G401 (cell line): ENCODE results near the gene CDON. TPM values are rescaled to one million over a fixed set of nuclear protein-coding genes. Genes with fewer than 3 reads are reported as not detected.

Source experiments
- DNase-seq: peaks from one replicate; pipeline ENCODE4 v3.0.0-alpha.2; 2015; ENCODE audit warnings: low spot score
- in situ Hi-C: cut with HindIII; loops from 2 replicates; pipeline ENCODE4 v1.10.0; 2016; ENCODE audit warnings: low sequenced_read_pairs, mixed read lengths
- total RNA-seq: library from RNA; depleted of rRNA; stranded (reverse); fragments of >200 nt; shearing (Covaris generic); gene quantifications from 2 replicates; pipeline ENCODE4 v1.2.3, GENCODE V29; 2014

The CDON gene
- total RNA-seq, 1 experiment from 2014 or later = 12.7 TPM

DNA sequence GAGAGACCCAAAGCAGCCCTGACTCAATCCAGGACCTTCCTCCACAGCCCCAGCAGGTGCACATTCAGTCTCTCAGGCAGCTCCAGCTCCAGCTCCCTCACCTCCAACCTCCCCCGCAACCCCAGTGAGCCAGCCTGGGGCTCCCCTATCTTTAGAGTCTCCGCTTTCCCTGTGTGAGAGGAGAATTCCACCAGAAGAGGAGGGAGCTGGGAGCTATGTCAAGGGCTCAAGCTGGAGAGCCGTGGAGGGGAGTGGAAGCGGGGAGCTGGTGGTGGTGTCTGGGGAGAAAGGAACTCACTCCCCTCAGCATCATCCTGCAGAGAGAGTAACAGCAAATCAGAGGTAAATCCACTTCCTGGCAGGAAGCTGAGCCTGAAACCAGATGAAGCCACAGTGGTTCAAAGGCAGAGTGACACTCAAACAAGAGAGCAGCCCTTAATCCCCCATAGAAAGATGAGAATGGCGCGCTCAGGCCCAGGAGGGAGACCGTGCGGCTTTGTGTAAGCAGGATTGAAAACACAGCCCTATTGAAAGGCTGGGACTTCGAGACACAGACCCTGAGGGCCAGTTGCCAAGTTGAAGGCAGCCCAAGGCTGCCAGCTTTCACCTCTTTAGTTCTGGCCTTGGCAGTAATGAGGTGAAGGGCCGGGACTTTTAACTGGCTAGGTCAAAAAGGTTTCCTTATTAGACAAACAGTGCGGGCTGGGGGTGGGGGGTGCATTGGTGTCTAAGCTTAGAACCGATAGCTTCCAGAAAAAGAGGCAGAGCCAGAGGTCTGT is 21.4 kb upstream of the CDON start:
- in situ Hi-C loops = no loop called here

GRCh38 chr11:126082251-126083109 is 19.8 kb upstream of the CDON start:
- DNase-seq = peak; percentile 15
- in situ Hi-C loops = no loop called here

More for the DNA sequence above, 21.4 kb upstream of the CDON start:
- no peak for DNase-seq

- in situ Hi-C loops = no loop called here
- no peak for DNase-seq
Measured at GRCh38 chr11:126081915-126082250, 19.2 kb upstream of the CDON start.

DNA sequence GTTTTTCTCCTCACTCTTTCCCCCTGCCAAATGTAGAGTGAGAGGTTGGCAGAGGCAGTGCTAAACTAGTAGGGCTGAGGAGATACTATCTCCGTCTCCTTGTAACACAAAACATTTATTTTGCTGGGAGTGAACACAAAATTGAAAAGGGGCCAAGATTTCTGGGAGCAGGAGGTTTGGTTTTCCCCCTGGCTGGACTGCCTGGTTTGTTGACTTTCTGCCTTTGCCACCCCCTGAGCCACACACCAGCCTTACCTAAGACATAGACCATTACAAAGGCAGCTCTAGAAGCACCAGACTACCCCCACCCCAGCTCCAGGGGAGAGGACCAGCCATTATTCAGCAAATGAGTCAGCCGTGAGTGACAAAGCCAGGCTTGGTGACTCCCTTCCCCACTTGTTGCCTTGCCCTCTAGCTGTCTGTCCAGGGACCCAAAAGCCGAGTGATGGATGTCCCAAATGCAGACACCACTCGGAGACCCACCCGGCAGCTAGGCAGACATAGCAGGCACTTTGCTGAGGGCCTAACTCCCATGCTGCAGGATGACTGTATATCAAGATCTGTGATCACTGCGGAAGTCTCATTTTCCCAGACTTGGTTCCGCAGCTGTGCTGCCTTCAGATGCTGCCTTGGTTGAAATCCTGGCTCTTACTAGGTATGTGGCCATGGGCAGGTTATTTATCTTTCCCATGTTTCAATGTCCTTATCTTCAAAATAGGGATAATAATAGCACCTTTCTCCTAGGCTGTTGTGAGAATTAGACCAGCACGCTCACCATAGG is 17.7 kb upstream of the CDON start:
- in situ Hi-C loops = no loop called here
- peak; percentile 32 for DNase-seq

- DNase-seq = no peak
- in situ Hi-C loops = no loop called here
Measured at GRCh38 chr11:126079621-126080124, 17.0 kb upstream of the CDON start.

DNA sequence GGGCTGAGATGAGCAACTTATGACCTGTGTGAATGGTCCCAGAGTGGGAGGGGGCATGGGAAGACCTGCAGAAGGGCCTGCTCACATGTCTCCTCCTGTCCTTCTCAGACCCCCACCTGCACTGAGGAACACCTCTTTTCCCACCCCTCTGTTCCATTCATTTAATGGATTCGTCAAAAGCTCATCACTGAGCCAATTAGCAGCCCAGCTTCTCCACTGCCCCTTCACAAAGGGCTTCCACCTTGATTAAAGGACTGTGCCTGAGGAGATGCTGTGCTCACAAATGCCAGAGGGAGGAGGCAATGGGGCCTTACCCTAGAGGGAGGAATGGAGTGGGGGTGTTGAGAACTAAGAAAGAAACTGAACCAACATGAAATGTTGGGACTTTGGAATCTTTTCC is 14.0 kb upstream of the CDON start:
- in situ Hi-C loops = no loop called here

DNA sequence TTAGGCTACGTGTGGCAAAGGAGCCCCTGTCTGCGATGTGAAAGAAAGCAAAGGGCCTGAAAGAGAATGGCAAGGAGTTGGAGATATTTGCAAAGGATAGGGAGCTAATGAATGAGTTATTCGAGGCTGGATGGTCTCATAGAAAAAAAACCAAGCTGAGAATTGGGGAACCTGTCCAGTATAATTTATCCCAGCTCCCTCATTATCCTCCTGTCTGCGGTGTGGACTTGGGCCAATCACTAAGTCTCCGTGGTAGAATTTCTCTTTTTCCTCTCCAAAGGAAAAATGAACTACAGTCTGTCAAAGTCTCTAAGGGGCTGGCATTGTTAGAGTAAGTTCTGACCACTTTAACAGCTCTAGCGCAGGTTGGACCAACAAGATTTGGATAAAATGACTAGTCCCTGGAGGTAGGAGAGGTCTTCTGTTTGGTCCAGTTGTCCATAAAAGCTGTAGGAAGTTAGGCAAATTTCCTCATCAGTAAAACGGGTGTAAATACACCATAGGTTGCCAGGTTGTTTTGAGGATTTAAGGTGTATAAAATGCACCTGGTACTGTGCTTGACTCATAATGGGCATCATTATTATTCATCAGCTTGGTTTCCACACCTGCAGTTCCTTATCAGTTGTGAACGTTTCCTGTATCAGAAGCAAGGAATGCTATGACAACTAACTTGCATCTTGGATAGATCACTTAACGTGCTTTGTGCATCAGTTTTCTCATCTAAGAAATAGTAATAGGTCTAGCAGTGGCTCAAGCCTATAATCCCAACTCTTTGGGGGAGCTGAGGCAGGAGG is 10.3 kb upstream of the CDON start:
- in situ Hi-C loops = no loop called here
- DNase-seq = no peak

More for the DNA sequence above, 14.0 kb upstream of the CDON start:
- no peak for DNase-seq

GRCh38 chr11:126072141-126072741 is 9.6 kb upstream of the CDON start:
- in situ Hi-C loops = no loop called here
- DNase-seq = no peak

DNA sequence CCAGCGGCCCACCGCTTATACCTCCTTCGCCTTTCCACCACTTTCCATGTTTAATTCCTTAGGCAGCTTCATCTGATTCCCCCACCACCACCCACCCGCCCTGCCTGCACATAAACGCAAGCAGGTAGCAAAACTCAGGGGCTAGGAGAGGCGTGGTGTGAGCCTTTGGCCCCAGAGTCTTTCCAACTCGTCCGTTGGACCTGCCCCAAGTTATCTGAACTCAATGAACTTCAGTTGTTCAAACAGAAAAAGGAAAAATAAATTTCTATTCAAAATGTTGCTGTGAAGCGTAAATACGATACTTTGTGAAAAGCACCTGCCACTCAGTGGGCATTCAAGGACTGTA is 814 bp upstream of the CDON start:
- in situ Hi-C loops = no loop called here
- DNase-seq = no peak

DNA sequence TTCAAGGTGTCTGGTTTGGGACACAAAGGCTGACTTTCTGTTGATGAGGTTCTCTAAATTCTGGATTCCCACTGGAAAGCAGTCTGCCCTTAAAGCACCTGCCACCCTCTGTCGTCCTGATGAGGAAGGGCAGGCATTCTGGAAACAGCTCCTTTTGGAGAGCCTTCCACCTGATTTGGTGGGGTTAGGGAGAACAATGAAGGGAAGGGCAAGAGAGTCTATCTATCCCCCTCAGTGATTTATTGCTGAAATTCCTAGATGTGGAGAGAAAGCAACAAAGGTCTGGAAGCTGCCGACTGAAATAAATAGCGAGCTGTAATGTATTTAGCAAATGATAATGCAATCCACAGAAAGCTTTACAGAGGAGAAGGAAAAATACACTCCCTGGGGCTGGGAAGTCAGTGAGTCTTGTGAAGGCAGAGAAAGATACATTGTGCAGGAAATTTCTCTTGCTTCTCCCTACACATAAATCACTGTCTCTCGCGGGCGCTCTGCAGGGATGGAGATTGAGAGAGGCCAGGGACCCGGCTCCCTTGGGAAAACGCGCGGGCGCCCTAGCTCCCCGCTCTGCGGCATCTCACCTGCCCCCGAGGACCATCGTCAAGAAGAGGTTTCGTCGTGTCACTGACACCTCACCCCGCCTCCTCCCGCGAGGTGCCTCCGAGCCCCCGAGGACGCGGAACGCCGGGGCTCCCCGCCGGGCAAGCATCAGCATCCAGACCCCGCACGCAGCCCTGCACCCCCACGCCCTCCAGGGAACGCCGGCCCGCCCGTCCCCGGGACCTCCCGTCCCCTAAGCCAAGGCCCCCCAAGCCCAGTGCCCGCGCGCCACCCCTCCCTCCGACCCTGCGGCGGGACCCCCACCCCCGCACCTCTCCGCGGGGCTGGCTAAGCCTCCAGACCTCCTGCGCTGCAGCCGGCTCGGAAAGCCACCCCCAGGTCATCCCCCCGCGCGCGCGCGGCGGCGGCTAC is 673 bp downstream of the CDON start:
- in situ Hi-C loops = no loop called here

GRCh38 chr11:126060757-126061171 is 1.9 kb downstream of the CDON start:
- peak; percentile 66 for DNase-seq
- in situ Hi-C loops = no loop called here

More for the DNA sequence above, 673 bp downstream of the CDON start:
- DNase-seq = peak; percentile 91

DNA sequence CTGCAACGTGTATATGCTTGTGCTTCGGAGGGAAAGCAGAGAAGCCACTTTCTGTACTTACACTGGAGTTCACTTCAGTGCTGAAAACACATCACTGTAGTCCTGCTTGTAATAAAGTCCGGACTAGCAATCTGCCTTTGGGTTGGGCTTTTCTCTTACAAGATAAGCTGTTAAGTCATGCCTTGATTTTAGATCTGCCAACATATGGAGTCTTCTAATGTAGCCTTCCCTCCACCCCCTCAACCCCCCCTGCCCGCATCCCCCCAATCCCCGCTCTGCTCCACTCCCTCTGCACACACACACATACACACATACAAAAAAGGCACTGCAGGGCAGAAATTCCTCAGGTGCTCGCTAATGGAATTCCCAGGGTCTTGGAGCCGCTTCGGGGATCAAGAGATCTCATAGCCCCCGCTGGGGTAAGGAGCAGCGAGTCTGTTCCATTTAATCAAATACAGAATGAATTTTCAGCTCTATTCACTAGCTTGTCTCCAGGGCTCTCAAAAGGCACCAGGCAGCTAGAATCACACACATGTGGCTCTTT is 3.4 kb downstream of the CDON start:
- in situ Hi-C loops = no loop called here
- DNase-seq = peak; percentile 64

GRCh38 chr11:126058105-126058874 is 4.4 kb downstream of the CDON start:
- in situ Hi-C loops = no loop called here
- no peak for DNase-seq

GRCh38 chr11:126054882-126055281 is 7.8 kb downstream of the CDON start:
- in situ Hi-C loops = no loop called here
- DNase-seq = no peak

DNA sequence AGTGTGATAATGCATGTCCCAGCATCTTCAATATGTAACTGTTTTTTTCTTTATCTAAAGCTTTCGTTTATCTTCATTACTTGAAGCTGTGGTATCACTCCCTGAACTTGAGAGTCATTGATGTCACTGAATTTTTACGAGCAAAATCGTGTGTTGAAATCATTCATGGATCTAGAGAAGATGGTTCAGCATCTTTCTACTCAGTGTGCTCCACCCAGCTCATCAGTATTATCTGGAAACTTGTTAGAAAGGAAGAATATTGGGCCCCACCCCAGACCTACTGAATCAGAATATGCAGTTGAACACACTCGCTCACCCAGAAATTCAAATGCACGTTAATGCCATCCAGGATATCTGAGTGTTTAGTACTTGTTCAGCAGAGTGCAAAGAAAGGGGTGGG is 8.3 kb downstream of the CDON start:
- no peak for DNase-seq

More for the DNA sequence above, 8.3 kb downstream of the CDON start:
- in situ Hi-C loops = no loop called here
